ENCODE results near the gene VPS18.

The VPS18 gene

DNA sequence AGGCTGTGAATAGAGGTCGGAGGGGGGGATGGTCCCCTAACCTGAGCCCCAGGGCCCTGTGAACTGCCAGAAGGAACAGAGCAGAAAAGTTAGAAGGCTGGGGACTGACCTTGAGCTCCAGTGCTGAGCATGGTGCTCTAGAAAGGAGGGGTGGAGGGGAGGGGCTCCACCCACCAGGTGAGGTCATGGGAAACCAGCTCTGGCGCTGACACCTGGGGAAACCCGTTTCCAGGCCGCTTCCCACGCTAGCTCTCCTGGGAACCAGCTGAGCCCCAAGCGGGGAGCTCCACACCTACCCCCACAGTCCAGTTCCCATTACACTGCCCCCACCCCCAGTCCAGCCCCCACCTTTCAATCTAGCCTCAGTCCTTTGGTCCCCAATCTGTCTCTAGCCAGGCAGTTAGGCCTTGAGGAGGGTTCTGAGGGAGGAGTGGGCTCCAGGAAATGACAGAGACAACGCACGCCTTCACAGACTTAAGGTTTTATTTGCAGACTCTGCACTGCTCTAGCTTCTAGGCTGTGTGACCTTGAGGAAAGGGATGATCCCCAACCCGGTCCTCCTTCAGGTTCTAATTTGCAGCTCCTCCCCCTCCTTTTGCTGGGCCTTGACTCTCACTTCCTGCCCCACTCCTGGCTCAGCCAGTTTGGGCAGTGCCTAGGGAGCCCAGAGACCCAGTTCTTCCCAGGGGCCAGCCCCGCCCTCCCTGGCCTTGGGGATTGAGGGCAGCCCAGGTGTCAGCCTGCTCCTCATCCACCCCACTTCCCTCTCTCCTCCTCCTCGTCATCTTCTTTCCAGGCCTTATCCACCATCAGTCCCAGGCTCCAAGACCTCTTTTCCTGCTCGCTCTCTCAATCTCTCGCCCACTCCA, 22.3 kb upstream of the VPS18 start:
- DNase-seq = peak in 1 of 2 experiments; percentile 58

DNA sequence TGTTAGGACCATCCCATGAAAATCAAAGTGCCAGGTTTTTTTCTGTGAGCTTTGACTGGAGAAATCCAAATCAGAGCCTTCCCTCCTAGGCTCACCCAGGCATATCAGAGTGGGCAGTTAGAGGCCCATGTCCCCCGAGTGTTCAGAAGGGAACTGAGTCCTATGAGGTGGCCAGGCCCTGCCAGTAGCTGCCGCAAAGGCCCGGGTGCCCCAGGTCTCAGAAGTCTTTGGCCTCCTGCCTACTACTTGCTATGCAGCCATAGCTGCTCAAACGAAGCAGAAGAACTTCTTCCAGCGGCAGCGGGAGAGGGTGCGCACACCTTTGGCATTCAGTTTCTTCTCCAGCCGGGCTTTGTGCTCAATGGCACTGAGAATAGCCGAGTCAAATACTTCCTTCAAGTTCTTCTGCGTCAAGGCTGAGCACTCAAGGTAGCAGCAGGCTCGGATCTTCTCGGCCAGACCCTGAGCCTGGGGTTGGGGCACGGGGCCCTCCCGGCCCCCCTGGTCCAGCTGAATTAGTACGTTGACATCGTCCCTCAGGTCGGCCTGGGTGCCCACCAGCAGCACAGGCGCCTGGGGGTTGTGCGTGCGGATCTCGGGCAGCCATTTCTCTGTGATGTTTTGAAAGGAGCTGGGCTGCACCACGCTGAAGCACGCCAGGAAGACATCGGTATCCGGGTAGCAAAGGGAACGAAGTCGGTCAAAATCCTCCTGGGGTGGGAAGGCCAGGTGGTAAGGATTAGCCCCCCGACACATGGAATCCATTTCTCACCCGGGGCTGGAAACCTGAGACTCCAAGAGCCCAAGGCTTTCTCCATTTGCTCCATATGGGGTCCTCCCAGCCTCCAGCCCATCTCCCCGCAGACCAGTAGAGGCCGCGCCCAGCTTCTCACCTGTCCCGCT, 21.2 kb upstream of the VPS18 start:
- DNase-seq = no peak

DNA sequence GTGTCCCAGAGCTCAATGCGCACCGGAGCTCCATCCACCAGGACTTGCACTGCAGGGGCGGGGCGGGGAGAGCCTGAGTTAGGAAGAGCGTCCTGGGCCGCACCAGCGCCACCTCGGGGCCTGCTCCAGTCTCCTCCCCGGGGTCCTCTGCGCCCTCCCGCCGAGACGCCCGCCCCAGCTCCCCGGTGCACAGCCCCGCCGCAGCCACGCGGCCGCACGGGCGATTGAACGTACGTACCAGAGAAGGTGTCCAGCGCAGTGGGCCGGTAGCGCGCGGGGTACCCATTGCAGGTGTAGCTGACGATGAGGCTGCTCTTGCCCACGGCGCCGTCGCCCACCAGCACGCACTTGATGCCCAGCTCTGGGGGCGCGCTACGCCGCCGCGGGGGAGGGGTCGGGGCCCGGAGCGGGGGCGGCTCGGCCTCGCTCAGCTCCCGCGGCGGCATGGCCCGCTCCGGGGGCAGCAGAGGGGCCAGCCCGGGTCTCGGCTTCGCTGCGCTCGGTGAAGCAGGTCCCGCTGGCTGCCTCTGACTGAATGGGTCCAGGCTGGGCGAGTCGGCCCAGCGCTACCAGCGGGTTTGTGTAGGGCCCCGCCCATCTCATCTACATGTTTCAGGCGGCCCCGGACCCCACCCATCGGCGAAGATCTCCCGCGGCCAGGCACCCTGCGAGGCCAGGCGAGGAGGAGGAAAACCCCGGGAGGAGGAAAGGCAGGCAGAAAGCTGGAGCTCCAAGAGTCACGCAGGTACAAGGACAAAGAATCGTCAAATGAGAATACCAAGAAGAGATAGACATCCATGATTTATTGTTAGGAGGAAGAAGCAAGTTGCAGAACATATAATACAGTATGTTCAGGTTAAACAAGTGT, 20.3 kb upstream of the VPS18 start, which contains the start of gene RHOV:
TSS of gene RHOV (minus strand) at position 541 of the 868 bp plus-strand sequence. CDS start at position 446, 95 bp downstream.
- DNase-seq = peak; percentile 48 to 52

DNA sequence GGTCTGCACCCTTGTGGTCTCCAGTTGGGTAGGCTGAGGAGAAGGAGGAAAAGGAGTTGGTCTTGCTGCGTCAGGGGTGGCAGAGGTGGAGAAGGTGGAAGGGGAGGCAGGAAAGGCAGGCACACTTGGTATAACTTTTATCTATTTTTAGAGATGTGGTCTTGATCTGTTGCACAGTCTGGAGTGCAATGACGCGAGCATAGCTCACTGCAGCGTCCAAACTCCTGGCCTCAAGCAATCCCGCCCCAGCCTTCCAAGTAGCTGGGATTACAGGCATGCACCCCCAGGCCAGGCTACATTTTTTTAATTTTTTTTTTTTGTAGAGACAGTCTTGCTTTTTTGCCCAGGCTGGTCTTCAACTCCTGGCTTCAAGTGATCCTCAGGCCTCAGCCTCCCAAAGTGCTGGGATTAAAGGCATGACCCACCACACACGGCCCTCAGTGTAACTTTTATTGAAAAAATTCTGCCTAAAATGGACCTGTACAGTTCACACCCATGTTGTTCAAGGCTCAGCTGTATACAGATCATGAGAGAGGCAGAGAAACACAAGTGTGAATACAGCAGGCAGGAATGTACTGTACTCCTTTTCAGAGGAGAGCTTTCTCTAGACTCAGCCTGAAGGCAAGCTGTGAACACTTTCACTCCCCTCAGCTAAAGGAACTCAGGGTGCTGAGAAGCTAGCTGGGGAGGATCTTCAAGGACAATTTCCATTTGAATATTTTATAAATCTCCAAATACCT, 18.1 kb upstream of the VPS18 start:
- no peak for DNase-seq

DNA sequence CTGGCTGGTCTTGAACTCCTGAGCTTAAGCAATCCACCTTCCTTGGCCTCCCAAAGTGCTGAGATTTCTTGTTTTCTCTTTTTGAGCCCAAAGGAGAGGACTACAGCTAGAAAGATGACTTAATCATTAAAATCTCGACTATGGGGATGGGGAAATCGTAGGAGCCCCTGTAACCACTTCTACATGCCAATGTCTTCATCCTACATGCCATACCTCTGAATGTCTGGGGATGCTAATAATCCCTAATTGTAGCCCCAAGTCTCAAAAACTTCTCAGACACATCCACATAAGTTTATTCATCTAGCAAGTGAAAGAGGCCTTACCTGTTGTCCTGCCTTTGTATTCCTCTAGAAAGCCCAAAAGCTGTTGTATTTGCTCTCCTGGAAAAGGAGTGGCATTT, 16.6 kb upstream of the VPS18 start:
- DNase-seq = no peak

DNA sequence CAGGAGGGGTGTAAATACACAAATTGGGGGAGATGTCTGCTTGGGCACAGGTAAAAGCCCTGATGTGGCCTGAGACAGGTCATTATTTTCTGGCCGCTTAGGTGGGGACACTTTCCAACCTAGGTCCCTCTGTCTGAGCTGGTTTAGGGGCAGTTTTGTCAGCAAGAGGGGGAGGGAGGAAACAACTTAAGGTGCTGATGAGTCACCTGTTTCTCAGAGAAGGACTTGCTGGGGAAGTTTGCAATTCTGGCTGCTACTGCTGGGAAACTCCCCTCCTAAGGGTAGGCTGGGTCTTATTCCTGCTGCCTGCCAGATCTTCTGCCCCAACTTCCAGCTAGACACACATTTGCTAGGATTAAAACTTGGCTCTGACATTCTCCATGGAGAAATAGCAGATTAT, 15.5 kb upstream of the VPS18 start:
- DNase-seq = peak in 1 of 2 experiments; percentile 37

DNA sequence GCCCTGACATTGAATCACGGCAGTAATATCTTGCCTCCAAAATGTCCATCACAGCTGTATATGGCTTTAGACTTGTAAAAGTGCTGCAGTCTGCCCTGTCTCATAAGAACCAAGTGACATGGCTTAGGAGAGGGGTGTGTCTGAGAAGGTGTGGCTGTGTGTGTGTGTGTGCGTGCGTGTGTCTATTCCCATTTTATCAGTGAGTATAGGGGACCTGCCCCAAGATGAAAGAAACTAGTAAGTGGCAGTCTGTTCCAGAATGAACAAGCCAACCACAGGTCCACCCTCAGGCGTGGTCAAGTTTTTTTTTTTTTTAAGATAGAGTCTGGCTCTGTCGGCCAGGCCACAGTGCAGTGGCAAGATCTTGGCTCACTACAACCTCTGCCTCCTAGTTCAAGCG, 14.6 kb upstream of the VPS18 start:
- no peak for DNase-seq

DNA sequence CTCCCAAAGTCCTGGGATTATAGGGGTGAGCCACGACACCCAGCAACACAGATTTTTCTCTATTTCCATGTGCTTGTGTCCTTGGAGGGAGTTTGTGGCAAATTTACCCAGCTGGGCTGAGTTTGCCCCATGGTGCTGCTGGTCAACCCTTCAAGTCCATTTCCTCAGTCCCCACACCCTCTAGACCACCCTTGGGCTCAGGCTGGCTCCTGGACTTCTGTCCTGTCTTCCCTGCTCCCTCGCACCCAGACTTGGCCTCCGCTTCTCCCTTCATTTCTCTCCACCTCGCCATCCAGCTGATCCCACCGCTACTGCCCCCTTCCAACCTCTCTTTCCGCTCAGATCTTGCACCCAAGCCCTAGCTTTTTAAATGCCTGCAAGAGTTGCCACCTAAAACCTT, 12.9 kb upstream of the VPS18 start:
- DNase-seq = no peak

DNA sequence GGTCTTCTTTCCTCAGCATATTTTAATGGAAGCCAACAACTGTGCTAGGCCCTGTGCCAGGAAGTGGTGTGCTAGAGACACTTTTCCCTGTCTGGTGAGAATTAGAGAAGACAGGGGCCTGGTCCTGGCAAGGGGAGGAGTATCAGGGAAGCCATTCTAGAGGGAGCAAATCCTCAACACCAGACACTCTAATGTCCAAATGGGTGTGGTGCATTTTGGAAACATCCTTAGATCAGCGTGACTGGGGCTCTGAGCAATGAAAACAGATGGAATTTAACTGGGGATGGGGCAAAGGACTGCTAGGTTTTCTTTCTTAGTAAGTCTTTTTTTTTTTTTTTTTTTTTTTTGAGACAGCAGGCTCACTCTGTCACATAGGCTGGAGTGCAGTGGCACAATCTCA, 7.7 kb upstream of the VPS18 start:
- DNase-seq = no peak

DNA sequence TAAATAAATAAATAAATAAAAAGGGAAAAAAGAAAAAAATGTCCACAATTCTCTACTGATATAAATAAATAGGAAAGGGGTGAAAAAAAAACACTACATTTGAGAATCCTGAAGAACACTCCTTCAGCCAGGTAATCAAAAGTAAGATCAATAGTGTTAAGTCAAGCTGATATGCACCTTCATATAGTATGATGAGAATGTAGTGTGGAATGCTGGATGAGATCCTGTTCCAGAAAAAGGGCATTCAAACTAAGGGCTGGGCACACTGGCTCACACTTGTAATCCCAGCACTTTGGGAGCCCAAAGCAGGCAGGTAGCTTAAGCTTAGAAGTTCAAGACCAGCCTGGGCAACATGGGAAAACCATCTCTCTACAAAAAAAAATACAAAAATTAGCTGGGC, 5.1 kb upstream of the VPS18 start:
- no peak for DNase-seq

DNA sequence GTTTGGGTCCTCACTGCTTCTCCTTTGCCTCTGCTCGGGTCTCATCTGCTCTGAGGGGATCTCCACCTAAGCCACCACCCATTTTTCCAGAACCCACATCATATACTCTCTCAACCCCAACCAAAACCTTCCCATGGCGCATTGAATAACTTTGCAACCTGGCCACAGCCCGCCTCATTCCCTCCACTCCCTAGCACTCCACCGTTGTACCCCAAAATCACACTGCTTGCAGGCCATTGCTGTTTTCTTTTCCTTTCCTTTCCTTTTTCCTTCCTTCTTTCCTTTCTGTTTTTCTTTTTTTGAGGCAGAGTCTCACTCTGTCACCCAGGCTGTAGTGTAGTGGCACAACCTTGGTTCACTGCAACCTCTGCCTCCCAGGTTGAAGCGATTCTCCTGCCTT, 3.1 kb upstream of the VPS18 start:
- DNase-seq = no peak

DNA sequence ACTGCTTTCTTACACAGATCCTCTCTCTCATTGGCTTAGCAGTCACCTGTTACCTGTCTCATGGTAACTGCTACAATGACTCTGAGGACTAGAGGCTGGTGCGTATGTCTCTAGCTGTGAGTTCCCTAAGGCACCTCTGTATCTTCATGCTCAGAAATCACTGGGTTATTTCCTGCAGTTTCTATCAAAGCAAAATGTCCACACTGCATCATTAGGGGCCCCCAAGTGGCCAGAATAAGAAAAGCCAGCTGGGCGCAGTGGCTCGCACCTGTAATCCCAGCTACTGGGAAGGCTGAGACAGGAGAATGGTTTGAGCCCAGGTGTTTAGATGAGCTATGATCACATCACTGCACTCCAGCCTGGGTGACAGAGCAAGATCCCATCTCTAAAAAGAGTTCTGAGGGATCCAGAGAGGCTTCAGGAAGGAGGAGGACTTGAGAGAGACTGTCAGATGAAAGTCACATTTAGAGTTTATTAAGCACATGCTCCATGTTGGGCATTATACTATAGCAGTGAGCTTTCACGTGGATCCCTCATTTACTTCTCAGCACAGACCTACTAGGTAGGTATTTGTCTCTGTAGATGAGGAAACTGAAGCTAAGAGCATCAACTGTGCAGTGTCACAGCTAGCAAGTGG, 2.3 kb upstream of the VPS18 start:
- DNase-seq = no peak

DNA sequence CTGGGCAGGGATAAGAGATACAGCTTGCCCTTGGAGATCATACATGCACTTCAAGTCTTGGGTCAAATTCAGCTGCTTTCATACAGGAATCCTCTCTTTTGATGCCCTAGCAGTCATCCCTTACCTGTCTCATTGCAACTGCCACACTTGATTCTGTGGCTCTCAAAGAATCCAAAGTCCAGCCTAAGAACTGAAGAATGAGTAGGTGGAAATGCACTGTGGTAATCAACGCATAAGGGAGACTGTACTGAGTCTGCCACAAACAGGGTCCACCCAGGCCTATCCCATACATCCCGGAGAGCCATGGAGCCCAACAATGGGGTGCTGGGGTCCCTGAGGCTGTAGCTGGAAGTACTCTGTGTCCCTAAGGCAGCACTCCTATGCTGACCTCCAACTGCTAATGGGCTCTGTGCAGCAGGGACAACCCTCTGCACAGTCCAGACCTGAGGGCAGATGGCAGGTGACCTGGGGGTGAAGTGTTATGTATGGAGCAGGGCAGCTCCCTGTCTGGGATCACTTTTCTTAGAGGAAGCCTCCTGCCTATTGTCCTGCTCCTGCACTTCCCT, 1.7 kb upstream of the VPS18 start:
- DNase-seq = no peak

DNA sequence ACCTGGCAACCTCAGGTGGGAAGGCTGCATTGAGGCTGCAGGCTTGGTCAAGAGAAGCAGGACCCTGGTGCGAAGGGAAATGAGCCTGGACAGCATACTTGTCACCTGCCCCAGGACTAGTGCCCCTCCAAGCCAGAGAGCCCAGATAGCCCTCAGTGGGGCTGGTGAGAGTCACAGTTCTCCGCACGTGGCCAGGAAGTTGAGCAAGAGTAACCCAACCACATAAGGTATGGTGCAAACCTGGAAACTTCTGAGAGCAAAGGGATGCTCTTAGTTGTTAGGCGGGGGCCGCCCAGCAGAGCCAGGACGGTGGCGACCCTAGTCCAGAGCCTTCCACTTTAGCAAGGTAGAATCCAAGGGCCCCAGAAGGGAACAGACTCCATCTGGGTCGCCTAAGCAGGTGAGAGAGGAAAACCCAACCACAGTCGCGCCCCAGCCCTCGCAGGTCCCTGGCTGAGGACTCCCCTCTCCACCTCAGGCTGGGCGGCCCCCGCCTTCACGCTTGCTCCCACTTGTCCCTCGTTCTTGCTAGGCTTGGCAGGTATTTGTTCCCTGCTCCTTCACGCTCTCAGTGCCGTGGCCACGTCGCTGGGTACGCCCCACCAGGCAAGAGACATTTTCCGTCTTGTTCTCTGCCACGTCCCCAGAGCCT, 1.1 kb upstream of the VPS18 start:
- no peak for DNase-seq

DNA sequence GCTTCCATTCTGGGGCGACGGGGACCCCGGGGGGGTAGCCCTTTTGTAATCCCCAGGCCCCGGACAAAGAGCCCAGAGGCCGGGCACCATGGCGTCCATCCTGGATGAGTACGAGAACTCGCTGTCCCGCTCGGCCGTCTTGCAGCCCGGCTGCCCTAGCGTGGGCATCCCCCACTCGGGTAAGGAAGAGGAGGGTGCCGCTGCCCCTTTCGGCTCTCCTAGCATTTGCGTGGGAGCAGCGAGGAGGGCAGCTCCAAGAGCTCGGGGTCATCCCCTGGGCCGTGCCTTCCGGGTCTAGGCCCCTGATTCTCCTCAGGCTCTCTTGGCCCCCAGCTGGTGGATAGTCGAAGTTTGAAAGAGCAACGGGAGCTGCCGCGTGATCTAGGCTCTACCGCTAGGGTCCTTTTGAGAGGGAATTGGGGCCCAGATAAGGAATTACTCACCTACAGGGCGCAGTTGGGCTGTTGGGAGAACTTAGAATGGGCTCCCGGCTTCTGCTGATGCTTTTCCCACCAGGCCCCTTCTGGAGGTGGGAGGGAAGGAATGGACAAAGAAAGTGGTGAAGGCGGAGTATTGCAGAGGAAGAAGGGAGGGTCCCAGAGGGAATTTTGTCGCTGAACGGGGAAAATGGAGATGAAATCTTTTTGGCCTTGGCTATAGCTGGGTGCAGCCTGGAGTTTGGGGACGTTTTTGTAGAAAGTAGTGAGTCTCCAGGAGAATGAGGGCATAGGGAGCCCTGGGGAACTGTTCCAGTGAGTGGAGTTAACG, 615 bp downstream of the VPS18 start:
- peak; percentile 31 to 50 for DNase-seq

DNA sequence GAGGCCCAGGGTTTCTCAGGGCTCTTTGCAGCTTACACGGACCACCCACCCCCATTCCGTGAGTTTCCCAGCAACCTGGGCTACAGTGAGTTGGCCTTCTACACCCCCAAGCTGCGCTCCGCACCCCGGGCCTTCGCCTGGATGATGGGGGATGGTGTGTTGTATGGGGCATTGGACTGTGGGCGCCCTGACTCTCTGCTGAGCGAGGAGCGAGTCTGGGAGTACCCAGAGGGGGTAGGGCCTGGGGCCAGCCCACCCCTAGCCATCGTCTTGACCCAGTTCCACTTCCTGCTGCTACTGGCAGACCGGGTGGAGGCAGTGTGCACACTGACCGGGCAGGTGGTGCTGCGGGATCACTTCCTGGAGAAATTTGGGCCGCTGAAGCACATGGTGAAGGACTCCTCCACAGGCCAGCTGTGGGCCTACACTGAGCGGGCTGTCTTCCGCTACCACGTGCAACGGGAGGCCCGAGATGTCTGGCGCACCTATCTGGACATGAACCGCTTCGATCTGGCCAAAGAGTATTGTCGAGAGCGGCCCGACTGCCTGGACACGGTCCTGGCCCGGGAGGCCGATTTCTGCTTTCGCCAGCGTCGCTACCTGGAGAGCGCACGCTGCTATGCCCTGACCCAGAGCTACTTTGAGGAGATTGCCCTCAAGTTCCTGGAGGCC, 5.4 kb downstream of the VPS18 start:
- DNase-seq = no peak

DNA sequence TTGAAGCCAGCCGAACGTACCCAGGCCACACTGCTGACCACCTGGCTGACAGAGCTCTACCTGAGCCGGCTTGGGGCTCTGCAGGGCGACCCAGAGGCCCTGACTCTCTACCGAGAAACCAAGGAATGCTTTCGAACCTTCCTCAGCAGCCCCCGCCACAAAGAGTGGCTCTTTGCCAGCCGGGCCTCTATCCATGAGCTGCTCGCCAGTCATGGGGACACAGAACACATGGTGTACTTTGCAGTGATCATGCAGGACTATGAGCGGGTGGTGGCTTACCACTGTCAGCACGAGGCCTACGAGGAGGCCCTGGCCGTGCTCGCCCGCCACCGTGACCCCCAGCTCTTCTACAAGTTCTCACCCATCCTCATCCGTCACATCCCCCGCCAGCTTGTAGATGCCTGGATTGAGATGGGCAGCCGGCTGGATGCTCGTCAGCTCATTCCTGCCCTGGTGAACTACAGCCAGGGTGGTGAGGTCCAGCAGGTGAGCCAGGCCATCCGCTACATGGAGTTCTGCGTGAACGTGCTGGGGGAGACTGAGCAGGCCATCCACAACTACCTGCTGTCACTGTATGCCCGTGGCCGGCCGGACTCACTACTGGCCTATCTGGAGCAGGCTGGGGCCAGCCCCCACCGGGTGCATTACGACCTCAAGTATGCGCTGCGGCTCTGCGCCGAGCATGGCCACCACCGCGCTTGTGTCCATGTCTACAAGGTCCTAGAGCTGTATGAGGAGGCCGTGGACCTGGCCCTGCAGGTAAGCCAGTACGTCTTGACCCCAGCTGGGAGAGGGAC, 6.2 kb downstream of the VPS18 start:
- no peak for DNase-seq

DNA sequence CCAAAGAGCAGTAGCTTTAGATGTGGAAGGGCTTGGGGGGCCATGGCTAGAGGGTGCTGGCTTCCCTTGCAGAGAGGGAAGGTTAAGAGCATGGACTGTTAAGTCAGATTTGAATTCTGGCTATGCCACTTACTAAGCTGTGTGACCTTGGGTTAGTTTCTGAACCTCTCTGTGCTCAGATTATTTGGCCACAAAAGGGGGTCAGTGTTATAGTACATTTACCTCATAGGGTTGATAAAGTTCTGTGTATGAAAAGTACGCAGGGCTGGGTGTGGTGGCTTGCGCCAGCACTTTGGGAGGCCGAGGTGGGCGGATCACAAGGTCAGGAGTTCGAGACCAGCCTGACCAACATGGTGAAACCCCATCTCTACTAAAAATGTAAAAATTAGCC, 6.8 kb downstream of the VPS18 start:
- DNase-seq = no peak

All from stimulated activated CD4-positive, alpha-beta T cell treated with anti-CD3 and anti-CD28 coated beads, Interleukin-4, amount 100 ng/mL, for 4 hours (primary cell).